Psoas muscle (tissue), 8 donors: ENCODE measurements around the gene MAEL. TPM values are rescaled to one million over a fixed set of nuclear protein-coding genes. Genes with fewer than 3 reads are reported as not detected.
A peak's percentile ranks its signal among the peaks of the same experiment; 100 is the strongest.

Experiments used
- ATAC-seq, 4 donors: fragments of 200-7000 bp; cut with Tn5 transposase; one replicate each; pipeline ENCODE4 v1.9.1; 2020; ENCODE audit warnings: moderate library complexity in 3 of 4, mild to moderate bottlenecking in 2 of 4
- DNase-seq, 2 donors: peaks; one replicate each; pipeline ENCODE4 v3.0.0-alpha.2; 2020
- H3K27ac ChIP-seq: fragments of 200-600 bp; one replicate; pipeline ENCODE4 v1.8.0; 2022
- H3K27me3 ChIP-seq, 3 donors: fragments of 200-600 bp in 1 of 3; one replicate each; pipeline versions ENCODE4 v1.6.1 to v1.8.0; 2013 to 2022; ENCODE audit warnings: low read length in 2 of 3, mild to moderate bottlenecking in 2 of 3, moderate library complexity in 1 of 3; ENCODE audit not compliant: insufficient read depth in 3 of 3
- H3K36me3 ChIP-seq, 2 donors: fragments of 200-600 bp in 1 of 2; one replicate each; pipeline versions ENCODE4 v1.6.1 to v1.8.0; 2013 to 2022; ENCODE audit warnings: low read depth in 1 of 2, mild to moderate bottlenecking in 1 of 2, moderate library complexity in 1 of 2; ENCODE audit not compliant: insufficient read depth in 1 of 2
- H3K4me1 ChIP-seq: fragments of 200-600 bp; one replicate; pipeline ENCODE4 v1.8.0; 2022
- H3K4me3 ChIP-seq: fragments of 200-600 bp; one replicate; pipeline ENCODE4 v1.8.0; 2022; ENCODE audit warnings: mild to moderate bottlenecking
- H3K9me3 ChIP-seq: fragments of 200-600 bp; one replicate; pipeline ENCODE4 v1.8.0; 2022
- WGBS, 3 donors: extraction: QIAGEN DNeasy Blood & Tissue Kit; methylation state at CpG; one replicate each; pipeline versions ENCODE4 v1.1.6 to v1.1.7; 2013; 5-methylcytosine and 5-hydroxymethylcytosine counted together
- intact Hi-C, 2 donors: fragments of 100-400 bp; cut with DNase I; formaldehyde crosslinking; loops; one replicate each; pipeline versions ENCODE4 v1.11.0 to v1.14.2; 2022
- polyA plus RNA-seq, 3 donors: library from polyadenylated mRNA; stranded (reverse); fragments of 200-250 nt; gene quantifications; one replicate each; pipeline ENCODE4 v1.2.3, GENCODE V29; 2013
- total RNA-seq, 4 donors: library from RNA; stranded (reverse); fragmentation: NEBNext Ultra II Directional in 2 of 4; extraction: Animal tissue kit (Norgen Biotek cat#: 25700) in 2 of 4; gene quantifications; one replicate each; pipeline versions ENCODE4 v1.2.1 to v1.2.4, GENCODE V29; 2021 to 2023
- TF ChIP-seq, protein P1 (sequence below): fragments of 200-600 bp; IDR thresholded peaks from one replicate; pipeline ENCODE4 v1.8.0; 2022; ENCODE audit warnings: antibody characterized with exemption
- donor health status: healthy with polysubstance abuse.
- donor health status: DM: no; HTN: no; CAD: no; lungs with moderate emphysema.
- donor health status: Bipolar disorder and iron deficiency.
- donor health status: healthy.
- donor health status: DM: yes; HTN: yes; CAD: no.
- donor health status: DM: no; HTN: no; CAD: no.
- donor health status: DM: no; HTN: no; CAD: no.
- donor health status: DM: yes; HTN: yes; CAD: no.

The MAEL gene
- total and polyA plus RNA-seq, 7 donors: 0.04 TPM; not detected in 6

DNA sequence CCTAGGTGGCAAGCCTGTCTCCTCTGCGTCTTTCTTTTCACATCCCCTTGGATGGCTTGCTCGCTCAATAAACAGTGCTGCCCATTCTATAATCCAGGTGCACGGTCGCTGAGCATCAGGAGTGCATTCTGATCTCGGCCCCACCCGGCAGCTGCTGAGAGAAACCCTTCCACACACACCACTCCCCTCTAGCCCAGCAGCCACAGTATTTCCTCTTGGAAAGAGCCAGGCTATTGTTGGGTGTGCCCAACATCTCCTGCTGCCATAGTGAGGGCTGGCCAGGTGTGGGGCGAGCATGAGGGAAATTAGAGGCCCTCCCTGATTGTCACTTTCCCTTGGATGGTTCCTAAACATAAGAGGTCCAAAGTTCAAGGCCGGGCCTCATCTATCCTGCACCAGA, 76.4 kb downstream of the MAEL start:
- no peak overlapping the region for H3K4me3 ChIP-seq
- intact Hi-C loops: loop anchor here (5.0 kb wide), 4 partner anchors 62 to 467 kb away; no protein-coding TSS in a partner anchor
- no peaks in the 10 kb centered on the region for H3K9me3 ChIP-seq
- ATAC-seq (no peak), DNase-seq (no peak)
- H3K27me3 ChIP-seq: no peaks in the 10 kb centered on the region
- no peaks in the 10 kb centered on the region for H3K4me1 ChIP-seq
- WGBS, 3 donors: 80 to 88% (median 83%) methylated on average over 8 of the region's 8 CpGs
- no peaks in the 10 kb centered on the region for H3K36me3 ChIP-seq
- H3K27ac ChIP-seq: no peak overlapping the region
- TF ChIP-seq, protein P1, sequence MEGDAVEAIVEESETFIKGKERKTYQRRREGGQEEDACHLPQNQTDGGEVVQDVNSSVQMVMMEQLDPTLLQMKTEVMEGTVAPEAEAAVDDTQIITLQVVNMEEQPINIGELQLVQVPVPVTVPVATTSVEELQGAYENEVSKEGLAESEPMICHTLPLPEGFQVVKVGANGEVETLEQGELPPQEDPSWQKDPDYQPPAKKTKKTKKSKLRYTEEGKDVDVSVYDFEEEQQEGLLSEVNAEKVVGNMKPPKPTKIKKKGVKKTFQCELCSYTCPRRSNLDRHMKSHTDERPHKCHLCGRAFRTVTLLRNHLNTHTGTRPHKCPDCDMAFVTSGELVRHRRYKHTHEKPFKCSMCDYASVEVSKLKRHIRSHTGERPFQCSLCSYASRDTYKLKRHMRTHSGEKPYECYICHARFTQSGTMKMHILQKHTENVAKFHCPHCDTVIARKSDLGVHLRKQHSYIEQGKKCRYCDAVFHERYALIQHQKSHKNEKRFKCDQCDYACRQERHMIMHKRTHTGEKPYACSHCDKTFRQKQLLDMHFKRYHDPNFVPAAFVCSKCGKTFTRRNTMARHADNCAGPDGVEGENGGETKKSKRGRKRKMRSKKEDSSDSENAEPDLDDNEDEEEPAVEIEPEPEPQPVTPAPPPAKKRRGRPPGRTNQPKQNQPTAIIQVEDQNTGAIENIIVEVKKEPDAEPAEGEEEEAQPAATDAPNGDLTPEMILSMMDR: no peak

DNA sequence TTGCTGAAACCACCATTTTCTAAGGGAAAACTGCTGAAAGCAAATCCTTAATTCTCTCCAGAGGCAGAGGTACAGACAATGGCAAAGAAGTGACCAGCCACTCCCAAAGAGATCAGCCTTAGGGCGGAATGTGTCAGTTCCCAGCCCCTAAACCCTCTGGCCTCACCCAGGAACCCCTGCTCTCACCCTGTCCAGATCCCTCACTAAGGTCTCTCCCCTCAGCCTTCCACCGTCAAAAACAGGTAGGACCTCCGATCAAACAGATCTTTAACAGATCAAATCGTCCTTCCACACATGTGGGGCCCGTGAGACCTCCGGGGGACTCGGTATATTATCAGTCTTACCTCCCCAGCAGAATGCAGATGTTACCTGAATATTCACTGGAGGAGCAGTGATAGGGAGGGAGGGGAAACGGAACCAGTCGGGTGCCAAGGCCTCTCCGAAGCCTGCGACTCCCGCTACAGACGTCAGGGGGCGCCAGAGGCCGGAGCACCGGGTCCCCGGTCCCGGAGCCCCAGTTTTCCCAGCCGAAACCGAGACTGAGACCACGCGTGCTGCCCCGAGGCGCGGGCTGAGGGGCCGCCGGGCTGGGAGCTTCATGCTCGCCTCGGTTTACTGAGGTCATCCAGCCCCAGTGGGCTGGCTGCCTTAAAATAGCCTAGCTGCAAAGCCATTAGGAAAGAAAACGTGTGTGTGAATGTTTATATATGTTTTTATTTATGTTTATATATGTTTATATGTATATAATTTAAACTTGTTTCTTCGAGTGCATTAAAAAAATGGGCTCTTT, 77.4 kb downstream of the MAEL start:
- Histone ChIP-seq H3K27ac (no peak overlapping the region), H3K36me3 (no peaks in the 10 kb centered on the region), H3K4me1 (no peaks in the 10 kb centered on the region), H3K27me3 (no peaks in the 10 kb centered on the region), H3K4me3 (peak overlapping the region; percentile 59), H3K9me3 (no peaks in the 10 kb centered on the region)
- intact Hi-C loops: loop anchor here (1.0 to 5.0 kb wide), 7 partner anchors 60 to 466 kb away; no protein-coding TSS in a partner anchor
- ATAC-seq: peak; percentile 93 to 100 (median 96)
- 7 to 8% (median 8%) methylated on average over 31 of the region's 31 CpGs for WGBS, 3 donors
- peak; percentile 72 to 88 for DNase-seq
- TF ChIP-seq, protein P1: peak; percentile 99

DNA sequence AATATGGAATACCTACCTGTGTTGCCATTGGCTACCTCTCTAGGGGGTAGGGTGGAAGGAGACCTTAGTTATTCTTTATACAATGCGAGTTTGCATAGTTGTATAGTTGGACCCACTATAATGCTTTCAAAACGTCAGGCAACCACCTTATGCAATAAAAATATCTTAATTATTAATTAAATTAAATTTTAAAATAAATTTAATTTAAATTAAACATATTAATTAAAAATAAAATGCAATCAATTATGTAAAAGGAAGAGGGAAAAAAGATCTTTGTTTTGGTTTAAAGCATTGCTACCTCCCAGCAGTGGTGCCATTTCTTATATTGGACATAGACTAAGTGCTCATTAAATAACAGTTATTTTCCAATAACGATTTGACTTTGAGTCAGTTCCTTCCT, 78.8 kb downstream of the MAEL start:
- ATAC-seq (no peak), DNase-seq (no peak)
- H3K27me3 ChIP-seq: no peaks in the 10 kb centered on the region
- H3K4me3 ChIP-seq: no peak overlapping the region
- H3K27ac ChIP-seq: no peak overlapping the region
- intact Hi-C loops: loop anchor here (2.0 to 5.0 kb wide), 6 partner anchors 59 to 464 kb away; no protein-coding TSS in a partner anchor
- TF ChIP-seq, protein P1: no peak
- no peaks in the 10 kb centered on the region for H3K9me3 ChIP-seq
- H3K4me1 ChIP-seq: no peaks in the 10 kb centered on the region
- 82 to 87% (median 84%) methylated on average over 3 of the region's 3 CpGs for WGBS, 3 donors
- H3K36me3 ChIP-seq: no peaks in the 10 kb centered on the region

DNA sequence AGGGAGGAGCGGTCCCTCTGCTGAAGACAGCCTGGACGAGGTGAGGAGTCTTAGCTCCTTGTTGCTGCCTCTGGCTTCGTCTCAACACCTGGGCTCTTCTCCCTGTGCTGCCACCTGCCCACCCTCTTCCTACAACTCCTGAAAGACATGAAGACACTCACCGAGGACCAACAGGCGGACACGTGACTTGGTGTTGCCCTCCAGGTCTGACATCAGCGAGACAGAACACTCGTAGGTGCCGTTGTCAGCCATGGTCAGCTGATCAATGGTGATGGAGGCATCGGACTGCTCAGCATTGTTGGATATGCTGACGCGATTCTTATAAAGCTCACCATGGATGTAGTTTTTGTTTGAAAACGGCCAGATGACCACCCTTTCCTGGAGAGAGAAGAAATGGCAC, 79.7 kb downstream of the MAEL start:
- DNase-seq (no peak), ATAC-seq (no peak)
- Histone ChIP-seq H3K4me1 (no peaks in the 10 kb centered on the region), H3K4me3 (no peak overlapping the region), H3K27me3 (no peaks in the 10 kb centered on the region), H3K36me3 (no peaks in the 10 kb centered on the region), H3K27ac (no peak overlapping the region), H3K9me3 (no peaks in the 10 kb centered on the region)
- intact Hi-C loops: loop anchor here (5.0 kb wide), 4 partner anchors 59 to 464 kb away; no protein-coding TSS in a partner anchor
- 88 to 93% (median 90%) methylated on average over 13 of the region's 13 CpGs for WGBS, 3 donors
- TF ChIP-seq, protein P1: no peak
